HepG2 (cell line): Measurements from ENCODE around the gene CNDP1. TPM values are rescaled to one million over a fixed set of nuclear protein-coding genes. Genes with fewer than 3 reads are reported as not detected.

Experiments
- AGO2 ChIP-seq: fragments of 200-400 bp; formaldehyde crosslinking; optimal IDR thresholded peaks from 2 replicates; pipeline ENCODE3; 2017; ENCODE audit warnings: mild to moderate bottlenecking, low read depth, low read length, moderate library complexity
- ATF1 ChIP-seq: IDR thresholded peaks from 2 replicates; pipeline ENCODE4 v1.6.1; 2016; ENCODE audit warnings: mild to moderate bottlenecking, control low read depth
- BCL6 ChIP-seq: IDR thresholded peaks from 2 replicates; pipeline ENCODE4 v1.6.1; 2016; ENCODE audit warnings: missing genetic modification reagents, missing compliant biosample characterization
- CBFB ChIP-seq: sonication (generic); formaldehyde crosslinking; IDR thresholded peaks from 2 replicates; pipeline ENCODE4 v1.4.0; 2020; ENCODE audit warnings: missing genetic modification reagents
- FIP1L1 ChIP-seq: fragments of 200-400 bp; formaldehyde crosslinking; IDR thresholded peaks from 2 replicates; pipeline ENCODE4 v1.6.1; 2018; ENCODE audit warnings: low read depth, mild to moderate bottlenecking, low read length, moderate library complexity, borderline replicate concordance; ENCODE audit not compliant: insufficient read depth
- GABPA ChIP-seq, 2 experiments: IDR thresholded peaks; 2 replicates each; pipeline ENCODE4 v1.6.1; 2011 to 2016; ENCODE audit warnings: low read depth in 2 of 2, low read length in 1 of 2, missing biosample characterization in 1 of 2, missing genetic modification characterization in 1 of 2
- GATAD2A ChIP-seq: IDR thresholded peaks from 2 replicates; pipeline ENCODE4 v1.6.1; 2016
- HMG20B ChIP-seq: conservative IDR thresholded peaks from 2 replicates; pipeline ENCODE4 v1.6.1; 2016; ENCODE audit warnings: missing genetic modification reagents, missing compliant biosample characterization
- HOXA5 ChIP-seq: sonication (generic); formaldehyde crosslinking; IDR thresholded peaks from 2 replicates; pipeline ENCODE4 v1.4.0; 2020; ENCODE audit warnings: missing genetic modification reagents
- MYC ChIP-seq: sonication (generic); formaldehyde crosslinking; IDR thresholded peaks from 2 replicates; pipeline ENCODE4 v1.9.0; 2021; ENCODE audit warnings: missing genetic modification reagents, borderline replicate concordance
- NR2F2 ChIP-seq: IDR thresholded peaks from 2 replicates; pipeline ENCODE4 v1.6.1; 2012; ENCODE audit warnings: low read depth, inconsistent platforms, borderline replicate concordance
- PCBP2 ChIP-seq: fragments of 200-400 bp; formaldehyde crosslinking; optimal IDR thresholded peaks from 2 replicates; pipeline ENCODE3; 2018; ENCODE audit warnings: low read length, low read depth; ENCODE audit not compliant: poor library complexity, severe bottlenecking
- RBM22 ChIP-seq: fragments of 200-400 bp; formaldehyde crosslinking; optimal IDR thresholded peaks from 2 replicates; pipeline ENCODE3; 2017; ENCODE audit warnings: mild to moderate bottlenecking, low read length, moderate library complexity
- RFX3 ChIP-seq: IDR thresholded peaks from 2 replicates; pipeline ENCODE4 v1.6.1; 2016; ENCODE audit warnings: missing biosample characterization, missing genetic modification reagents
- SRY ChIP-seq: sonication (generic); formaldehyde crosslinking; IDR thresholded peaks from 2 replicates; pipeline ENCODE4 v1.8.0; 2022; ENCODE audit warnings: mild to moderate bottlenecking, missing genetic modification reagents
- ZNF260 ChIP-seq: sonication (generic); formaldehyde crosslinking; IDR thresholded peaks from 2 replicates; pipeline ENCODE4 v1.4.0; 2020; ENCODE audit warnings: missing genetic modification reagents, low read depth, mild to moderate bottlenecking, borderline replicate concordance
- ZNF335 ChIP-seq: sonication (generic); formaldehyde crosslinking; IDR thresholded peaks from 2 replicates; pipeline ENCODE4 v1.4.0; 2020; ENCODE audit warnings: missing genetic modification reagents
- ZNF574 ChIP-seq: sonication (generic); formaldehyde crosslinking; IDR thresholded peaks from 2 replicates; pipeline ENCODE4 v1.4.0; 2020; ENCODE audit warnings: missing genetic modification reagents
- ZNF713 ChIP-seq: sonication (generic); formaldehyde crosslinking; IDR thresholded peaks from 2 replicates; pipeline ENCODE4 v1.4.0; 2020; ENCODE audit warnings: mild to moderate bottlenecking, missing genetic modification reagents
- polyA plus RNA-seq, 8 experiments: library from polyadenylated mRNA; depleted of rRNA in 3 of 8; stranded (reverse) in 7 of 8; unstranded in 1 of 8; fragments of >200 nt; fragmentation: Illumina TruSeq in 4 of 8; extraction: Trizol in 4 of 8; gene quantifications; 2 replicates each; pipeline versions ENCODE4 v1.2.1 to v1.2.3, GENCODE V29; 2011 to 2016; ENCODE audit warnings: low read depth in 4 of 8, missing spikeins in 1 of 8, mixed read lengths in 1 of 8; ENCODE audit not compliant: insufficient read depth in 1 of 8
- total RNA-seq, 5 experiments: library from RNA; depleted of rRNA; stranded (reverse); fragments of >200 nt; fragmentation: Illumina TruSeq; extraction: Trizol; gene quantifications; 2 replicates each; pipeline ENCODE4 v1.2.3, GENCODE V29; 2016; ENCODE audit warnings: low read depth in 1 of 5
- TF ChIP-seq, protein P1 (sequence below): IDR thresholded peaks from 2 replicates; pipeline ENCODE4 v1.6.1; 2016; ENCODE audit warnings: missing genetic modification reagents, missing compliant biosample characterization
- TF ChIP-seq, protein P2 (sequence below): sonication (generic); formaldehyde crosslinking; IDR thresholded peaks from 2 replicates; pipeline ENCODE4 v1.4.0; 2020; ENCODE audit warnings: missing genetic modification reagents

Gene CNDP1
- total and polyA plus RNA-seq, 2 of the 13 experiments (the other 11 are each of a cell fraction or from before 2014, with no cell fraction given) = 0.01 TPM; not detected in 1

DNA sequence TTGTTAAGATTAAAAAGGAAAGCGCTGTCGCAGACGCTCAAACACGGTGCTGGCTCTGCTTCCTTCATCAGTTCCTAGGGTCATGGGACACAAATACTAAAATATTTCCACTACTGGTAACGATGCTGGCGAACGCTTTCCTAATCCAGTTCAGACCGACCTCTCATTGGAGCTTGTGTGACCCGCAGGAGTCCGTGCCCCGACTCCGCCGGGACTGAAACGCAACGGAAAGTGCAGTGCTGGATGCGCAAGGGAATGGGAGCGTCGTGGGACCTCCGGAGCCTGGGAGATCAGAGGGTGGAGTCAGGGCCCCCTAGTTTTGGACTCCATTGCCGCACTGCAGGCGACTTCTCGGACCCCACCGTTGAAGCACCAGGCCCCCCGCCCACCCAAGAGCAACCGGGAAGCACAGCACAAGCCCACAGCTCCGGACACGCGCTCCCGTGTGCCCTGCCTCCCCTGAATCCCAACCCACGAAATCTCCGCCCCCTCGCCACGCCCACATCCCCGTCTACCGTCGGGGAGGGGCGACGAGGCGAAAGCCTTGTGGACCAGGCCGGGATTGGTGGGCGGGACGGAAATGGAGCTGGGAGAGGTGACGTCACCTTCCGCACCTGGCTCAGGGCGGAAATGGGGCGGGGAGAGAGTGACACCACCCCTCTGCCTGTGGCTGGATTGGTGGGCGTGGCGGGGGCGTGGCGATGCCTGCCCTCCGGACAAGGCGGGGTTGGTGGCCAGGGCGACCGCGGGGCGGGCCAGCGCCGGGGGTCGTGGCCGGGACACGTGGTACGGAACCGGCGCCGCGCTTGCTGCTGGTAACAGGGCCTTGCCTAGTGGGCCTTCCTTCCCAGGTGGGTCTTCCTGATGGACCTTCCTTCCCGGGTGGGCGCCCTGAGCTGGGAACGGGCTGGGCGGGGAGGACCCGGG, 38.5 kb upstream of the CNDP1 start, which contains the start of gene CNDP2 (continued):
- TF ChIP-seq ATF1 (CRISPR knock-in tag) (peak; percentile 83), BCL6 (CRISPR knock-in tag) (peak; percentile 35; the same call in 1 of the 2 replicates), ZNF574 (peak; percentile 74), GABPA (IDR thresholded peaks at IDR 0.05; ENCODE audit: low read depth, low read length) (peak; percentile 87), GABPA (CRISPR knock-in tag; IDR thresholded peaks at IDR 0.05; ENCODE audit: low read depth) (peak; percentile 94), ZNF260 (CRISPR knock-in tag) (no peak), FIP1L1 (no peak), ZNF335 (0 out of 2 replicates have a peak, but pooled peaks have one; percentile 18), SRY (CRISPR knock-in tag) (0 out of 2 replicates have a peak, but pooled peaks have one; percentile 42), PCBP2 (no peak), AGO2 (no peak), NR2F2 (no peak; the same call in 1 of the 2 replicates), HMG20B (CRISPR knock-in tag) (no peak), ZNF713 (CRISPR knock-in tag) (peak; percentile 19; the same call in 1 of the 2 replicates), RFX3 (CRISPR knock-in tag) (peak; percentile 58; the same call in 1 of the 2 replicates), GATAD2A (CRISPR knock-in tag) (no peak), RBM22 (no peak), CBFB (CRISPR knock-in tag) (peak; percentile 14; the same call in 1 of the 2 replicates), HOXA5 (no peak; the same call in none of the 2 replicates), MYC (CRISPR knock-in tag) (peak; percentile 95)
- TF ChIP-seq, protein P1, sequence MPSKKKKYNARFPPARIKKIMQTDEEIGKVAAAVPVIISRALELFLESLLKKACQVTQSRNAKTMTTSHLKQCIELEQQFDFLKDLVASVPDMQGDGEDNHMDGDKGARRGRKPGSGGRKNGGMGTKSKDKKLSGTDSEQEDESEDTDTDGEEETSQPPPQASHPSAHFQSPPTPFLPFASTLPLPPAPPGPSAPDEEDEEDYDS (CRISPR knock-in tag) = peak; percentile 91
- TF ChIP-seq, protein P2, sequence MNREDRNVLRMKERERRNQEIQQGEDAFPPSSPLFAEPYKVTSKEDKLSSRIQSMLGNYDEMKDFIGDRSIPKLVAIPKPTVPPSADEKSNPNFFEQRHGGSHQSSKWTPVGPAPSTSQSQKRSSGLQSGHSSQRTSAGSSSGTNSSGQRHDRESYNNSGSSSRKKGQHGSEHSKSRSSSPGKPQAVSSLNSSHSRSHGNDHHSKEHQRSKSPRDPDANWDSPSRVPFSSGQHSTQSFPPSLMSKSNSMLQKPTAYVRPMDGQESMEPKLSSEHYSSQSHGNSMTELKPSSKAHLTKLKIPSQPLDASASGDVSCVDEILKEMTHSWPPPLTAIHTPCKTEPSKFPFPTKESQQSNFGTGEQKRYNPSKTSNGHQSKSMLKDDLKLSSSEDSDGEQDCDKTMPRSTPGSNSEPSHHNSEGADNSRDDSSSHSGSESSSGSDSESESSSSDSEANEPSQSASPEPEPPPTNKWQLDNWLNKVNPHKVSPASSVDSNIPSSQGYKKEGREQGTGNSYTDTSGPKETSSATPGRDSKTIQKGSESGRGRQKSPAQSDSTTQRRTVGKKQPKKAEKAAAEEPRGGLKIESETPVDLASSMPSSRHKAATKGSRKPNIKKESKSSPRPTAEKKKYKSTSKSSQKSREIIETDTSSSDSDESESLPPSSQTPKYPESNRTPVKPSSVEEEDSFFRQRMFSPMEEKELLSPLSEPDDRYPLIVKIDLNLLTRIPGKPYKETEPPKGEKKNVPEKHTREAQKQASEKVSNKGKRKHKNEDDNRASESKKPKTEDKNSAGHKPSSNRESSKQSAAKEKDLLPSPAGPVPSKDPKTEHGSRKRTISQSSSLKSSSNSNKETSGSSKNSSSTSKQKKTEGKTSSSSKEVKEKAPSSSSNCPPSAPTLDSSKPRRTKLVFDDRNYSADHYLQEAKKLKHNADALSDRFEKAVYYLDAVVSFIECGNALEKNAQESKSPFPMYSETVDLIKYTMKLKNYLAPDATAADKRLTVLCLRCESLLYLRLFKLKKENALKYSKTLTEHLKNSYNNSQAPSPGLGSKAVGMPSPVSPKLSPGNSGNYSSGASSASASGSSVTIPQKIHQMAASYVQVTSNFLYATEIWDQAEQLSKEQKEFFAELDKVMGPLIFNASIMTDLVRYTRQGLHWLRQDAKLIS (CRISPR knock-in tag) = no peak; the same call in 1 of the 2 replicates
